HT-29 (cell line): ENCODE measurements around the gene GARNL3. TPM values are rescaled to one million over a fixed set of nuclear protein-coding genes. Genes with fewer than 3 reads are reported as not detected.

Experiments used
- DNase-seq: peaks from one replicate; pipeline ENCODE4 v3.0.0-alpha.2; 2015; ENCODE audit warnings: low spot score
- total RNA-seq: library from RNA; depleted of rRNA; stranded (reverse); fragments of >200 nt; shearing (Covaris generic); gene quantifications from 2 replicates; pipeline ENCODE4 v1.2.3, GENCODE V29; 2014

The GARNL3 gene
- total RNA-seq, 1 experiment from 2014 or later, result 0.56 TPM

DNA sequence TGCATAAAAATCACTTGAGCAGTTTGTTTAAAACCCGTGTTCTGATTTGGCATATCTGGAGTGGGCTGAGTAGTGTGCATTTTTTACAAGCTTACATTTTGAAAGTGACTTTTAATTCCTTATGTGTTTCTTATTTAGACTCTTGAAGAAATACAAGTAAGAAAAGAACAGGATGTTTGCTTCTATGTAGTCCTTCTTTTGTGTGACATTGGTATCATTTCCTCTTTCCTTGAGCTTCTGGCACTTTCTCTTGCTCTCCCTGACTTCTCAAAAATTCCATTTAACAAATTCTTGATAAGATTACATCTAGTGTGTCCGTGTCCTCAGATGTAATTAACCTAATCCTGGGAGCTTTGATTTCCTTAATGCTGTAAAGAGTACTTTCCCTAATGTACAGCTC, 12.5 kb downstream of the GARNL3 start:
- no peak for DNase-seq

DNA sequence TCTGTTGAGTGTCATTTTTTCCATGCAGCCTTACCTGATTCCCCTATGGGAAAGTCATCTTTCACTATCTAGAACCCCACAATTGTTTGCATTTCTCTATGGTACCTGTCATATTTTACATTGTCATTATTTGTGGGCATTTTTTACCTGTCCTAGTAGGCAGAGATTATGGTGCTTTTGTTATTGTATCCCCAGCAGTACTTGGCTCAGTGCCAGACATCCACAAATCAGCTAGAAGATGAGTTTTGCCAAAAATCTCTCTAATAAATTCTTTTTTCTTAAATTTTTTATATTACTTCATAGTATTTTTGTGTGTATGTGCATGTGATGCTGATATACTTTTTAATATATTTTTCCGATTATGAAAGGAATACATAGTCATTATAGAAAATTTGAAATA, 13.2 kb downstream of the GARNL3 start:
- DNase-seq, result no peak

GRCh38 chr9:127278372-127278771, 13.8 kb downstream of the GARNL3 start:
- DNase-seq, result no peak

- no peak for DNase-seq
Measured at GRCh38 chr9:127279717-127280285, 15.2 kb downstream of the GARNL3 start.

GRCh38 chr9:127280880-127281660, 16.5 kb downstream of the GARNL3 start:
- no peak for DNase-seq

DNA sequence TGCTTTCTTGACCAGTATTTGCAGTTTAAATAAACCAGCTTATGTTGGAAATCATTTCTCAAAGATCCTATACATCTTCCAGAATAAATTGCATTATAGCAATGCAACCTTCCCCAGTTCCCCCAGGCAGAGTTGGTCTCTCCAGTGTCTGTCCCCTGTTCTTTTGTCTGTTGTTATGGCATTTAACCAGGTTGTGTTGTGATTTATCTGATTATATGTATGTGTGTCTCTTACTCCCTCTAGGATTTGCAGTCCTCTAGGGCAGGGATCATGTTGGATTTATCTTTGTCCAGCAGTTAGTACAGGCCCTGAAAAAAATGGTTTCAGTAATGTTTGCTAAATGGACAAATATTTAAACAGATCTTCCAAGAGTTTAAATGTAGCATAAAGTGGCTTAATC, 17.3 kb downstream of the GARNL3 start:
- DNase-seq, result no peak

DNA sequence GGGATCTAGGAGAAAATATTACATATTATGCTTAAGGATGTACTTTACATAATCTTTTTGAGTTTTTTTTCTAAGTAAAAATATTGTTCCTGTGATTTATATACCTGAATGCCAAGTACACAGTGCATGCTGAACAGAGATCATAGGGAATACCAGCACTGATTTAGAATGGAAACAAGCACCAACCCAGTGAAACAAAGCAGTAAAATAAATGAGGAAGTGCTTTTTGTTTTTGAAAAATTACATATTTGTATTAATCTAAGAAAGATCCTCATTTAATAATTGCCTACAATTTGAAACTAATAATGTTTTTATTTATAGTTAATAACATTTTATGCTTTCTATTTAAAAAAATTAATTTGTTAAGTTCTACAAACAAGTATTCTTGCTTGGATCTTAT, 18.0 kb downstream of the GARNL3 start:
- DNase-seq, result no peak

GRCh38 chr9:127283135-127283534, 18.6 kb downstream of the GARNL3 start:
- no peak for DNase-seq

GRCh38 chr9:127283917-127284497, 19.4 kb downstream of the GARNL3 start:
- peak; percentile 35 for DNase-seq

DNA sequence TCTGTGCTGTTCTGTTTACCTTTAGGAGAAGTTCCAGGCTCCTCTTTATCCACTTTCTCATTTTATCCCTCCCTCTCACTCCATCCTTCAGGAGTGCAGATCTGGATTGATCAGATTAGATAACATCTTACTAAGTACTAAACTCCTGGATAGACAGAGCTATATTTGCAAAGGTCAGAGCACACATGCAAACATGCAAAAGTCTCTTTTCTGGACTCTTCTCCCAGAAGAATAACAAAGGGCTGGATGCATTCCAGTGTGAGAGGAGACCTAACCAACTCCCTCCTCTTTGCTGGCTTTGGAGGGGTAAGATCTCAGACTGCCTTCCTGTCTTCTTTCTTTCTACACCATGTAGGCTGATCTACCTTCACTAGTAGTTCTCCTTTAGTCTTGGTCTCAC, 21.4 kb downstream of the GARNL3 start:
- no peak for DNase-seq

GRCh38 chr9:127290561-127291065, 26.0 kb downstream of the GARNL3 start:
- no peak for DNase-seq

GRCh38 chr9:127291246-127291778, 26.7 kb downstream of the GARNL3 start:
- DNase-seq, result no peak

DNA sequence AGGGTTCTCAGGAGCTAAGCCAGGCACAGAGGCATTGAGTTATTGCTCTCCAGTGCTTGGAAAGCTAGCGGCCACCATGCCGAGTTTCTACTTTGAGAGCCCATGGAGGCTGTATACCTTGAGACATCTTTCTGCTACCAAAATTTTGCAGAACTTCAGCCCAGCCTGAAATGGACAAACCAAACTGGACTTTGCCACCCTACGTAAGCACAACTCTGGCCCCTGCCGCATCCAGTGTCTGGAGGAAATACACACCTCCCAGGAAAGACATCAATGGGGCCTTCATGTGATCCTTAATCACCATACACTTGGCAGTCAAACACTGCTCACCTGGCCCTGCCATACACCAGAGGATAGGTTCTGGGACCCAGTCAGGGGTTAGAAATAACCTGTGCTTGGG, 27.8 kb downstream of the GARNL3 start:
- no peak for DNase-seq

- DNase-seq, result no peak
Measured at GRCh38 chr9:127293328-127293727, 28.8 kb downstream of the GARNL3 start.

DNA sequence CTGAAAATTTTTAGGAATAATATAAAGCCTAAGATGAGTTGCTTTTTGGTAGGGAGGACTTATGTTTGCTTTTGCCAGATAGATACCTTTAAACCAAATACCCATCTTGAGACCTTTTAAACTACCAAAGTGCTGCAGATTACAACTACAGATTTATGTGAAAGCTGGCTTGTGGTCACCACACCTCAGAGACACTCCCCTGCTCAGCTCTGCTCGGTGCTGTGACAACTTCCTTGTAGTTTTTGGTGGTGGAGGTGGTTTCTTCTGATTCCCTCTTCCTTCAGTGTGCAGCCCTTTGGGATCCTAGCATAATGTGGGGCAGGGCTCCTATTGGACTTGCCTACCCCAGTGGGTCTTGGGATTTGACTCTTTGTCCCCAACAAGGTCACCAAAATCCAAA, 29.2 kb downstream of the GARNL3 start:
- no peak for DNase-seq

DNA sequence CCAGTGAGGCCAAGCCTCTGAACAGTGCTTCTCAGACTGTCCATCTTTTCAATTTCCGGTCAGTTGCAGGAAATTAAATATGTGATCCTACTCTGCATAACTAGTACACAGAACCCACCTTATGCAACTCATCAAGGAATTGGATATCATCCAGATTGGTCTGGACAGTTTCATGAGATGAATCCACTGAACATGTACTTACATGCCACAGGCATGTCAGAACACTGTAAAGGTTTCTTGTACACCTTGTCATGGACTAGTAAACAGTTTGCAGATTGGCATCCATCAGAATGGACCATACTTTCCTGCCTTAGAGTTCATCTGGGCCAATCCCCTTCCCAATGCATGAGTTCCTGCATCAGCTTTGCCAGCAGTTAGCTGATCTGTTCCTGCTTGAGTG, 30.4 kb downstream of the GARNL3 start:
- no peak for DNase-seq

- no peak for DNase-seq
Measured at GRCh38 chr9:127300886-127301447, 36.4 kb downstream of the GARNL3 start.

DNA sequence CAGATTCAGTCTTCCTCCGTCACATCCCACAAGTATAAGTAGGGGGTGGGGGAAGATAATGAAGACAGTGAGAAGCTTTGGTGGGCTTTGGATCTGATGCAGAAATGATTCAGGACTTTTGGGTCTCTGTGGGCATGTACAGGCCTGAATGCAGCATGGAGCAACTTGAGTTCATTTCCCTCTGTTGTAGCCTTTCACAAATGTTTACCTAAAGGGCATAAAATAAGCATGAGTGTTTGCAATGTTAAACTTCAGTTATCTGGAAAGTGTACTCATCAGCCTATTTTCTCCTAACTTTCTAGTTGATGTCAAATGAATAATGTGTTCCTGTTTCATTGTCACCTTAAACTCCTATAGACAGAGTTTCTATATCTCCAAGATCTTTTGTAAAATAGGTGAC, 39.3 kb downstream of the GARNL3 start:
- DNase-seq, result no peak

- DNase-seq, result no peak
Measured at GRCh38 chr9:127305206-127305837, 40.7 kb downstream of the GARNL3 start.

GRCh38 chr9:127305838-127306226, 41.3 kb downstream of the GARNL3 start:
- no peak for DNase-seq

GRCh38 chr9:127307802-127308201, 43.2 kb downstream of the GARNL3 start:
- no peak for DNase-seq
